Hippocampal formation (tissue), 2 donors: ENCODE measurements around the gene GINM1.

ENCODE experiments used
- DNase-seq, 2 donors: peaks; one replicate each; lab custom pipeline; 2025; lab: John Stamatoyannopoulos, UW

GINM1 gene, protein sequence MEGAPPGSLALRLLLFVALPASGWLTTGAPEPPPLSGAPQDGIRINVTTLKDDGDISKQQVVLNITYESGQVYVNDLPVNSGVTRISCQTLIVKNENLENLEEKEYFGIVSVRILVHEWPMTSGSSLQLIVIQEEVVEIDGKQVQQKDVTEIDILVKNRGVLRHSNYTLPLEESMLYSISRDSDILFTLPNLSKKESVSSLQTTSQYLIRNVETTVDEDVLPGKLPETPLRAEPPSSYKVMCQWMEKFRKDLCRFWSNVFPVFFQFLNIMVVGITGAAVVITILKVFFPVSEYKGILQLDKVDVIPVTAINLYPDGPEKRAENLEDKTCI

DNA sequence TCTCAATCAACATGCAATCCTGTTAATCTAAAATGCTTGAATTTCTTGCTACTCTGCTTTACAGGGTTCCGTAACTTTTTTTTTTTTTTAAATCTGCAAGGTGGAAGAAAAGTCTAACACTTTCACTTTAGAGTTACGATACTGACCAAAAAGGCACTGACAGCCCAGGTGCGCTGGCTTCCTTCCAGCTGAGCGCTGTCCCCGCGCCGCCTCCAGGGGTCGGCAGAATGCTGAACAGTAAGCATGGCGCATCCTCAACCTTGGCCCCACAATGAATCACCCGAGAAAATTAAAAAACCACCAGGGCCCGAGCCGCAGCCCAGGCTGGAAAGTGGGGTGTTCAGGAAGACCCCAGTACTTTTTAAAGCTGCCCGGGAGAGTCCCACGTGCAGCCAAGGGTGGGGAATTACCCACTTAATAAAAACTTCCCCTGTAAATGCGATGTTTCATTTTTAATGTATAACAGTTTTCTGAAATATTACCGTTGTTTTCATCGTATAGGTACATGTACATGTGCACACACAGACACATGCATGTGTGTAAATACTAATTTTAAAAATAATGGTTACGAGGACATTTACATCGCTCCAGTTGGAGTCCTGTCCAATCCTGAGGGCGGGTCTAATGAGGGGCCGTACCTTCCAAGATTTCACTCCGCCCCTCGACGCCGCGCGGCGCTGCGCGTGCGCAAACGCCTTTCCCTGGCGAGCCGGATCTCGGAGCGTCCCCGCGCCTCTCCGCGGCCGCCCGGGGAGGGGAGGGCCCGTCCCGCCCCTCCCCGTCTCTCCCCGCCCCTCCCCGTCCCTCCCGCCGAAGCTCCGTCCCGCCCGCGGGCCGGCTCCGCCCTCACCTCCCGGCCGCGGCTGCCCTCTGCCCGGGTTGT lies at the start of gene GINM1:
Gene GINM1, plus strand, starts transcription at position 849 of the 883 bp plus-strand sequence. CDS start 40 bp downstream, outside the sequence.
- peak; percentile 88 to 93 for DNase-seq

DNA sequence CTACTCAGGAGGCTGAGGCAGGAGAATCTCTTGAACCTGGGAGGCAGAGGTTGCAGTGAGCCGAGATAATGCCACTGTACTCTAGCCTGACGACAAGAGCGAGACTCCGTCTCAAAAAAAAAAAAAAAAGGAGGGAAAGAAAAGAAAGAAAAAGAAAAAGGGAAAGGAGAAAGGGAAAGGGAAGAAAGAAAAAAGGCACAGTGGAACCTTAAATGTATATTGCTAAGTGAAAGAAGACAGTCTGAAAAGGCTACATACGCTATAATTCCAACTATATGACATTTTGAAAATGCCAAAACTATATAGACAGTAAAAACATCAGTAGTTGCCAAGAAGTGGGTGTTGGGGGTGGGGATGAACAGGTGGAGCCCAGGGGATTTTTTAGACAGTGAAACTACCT lies 36.5 kb upstream of the GINM1 start:
- no peak for DNase-seq

DNA sequence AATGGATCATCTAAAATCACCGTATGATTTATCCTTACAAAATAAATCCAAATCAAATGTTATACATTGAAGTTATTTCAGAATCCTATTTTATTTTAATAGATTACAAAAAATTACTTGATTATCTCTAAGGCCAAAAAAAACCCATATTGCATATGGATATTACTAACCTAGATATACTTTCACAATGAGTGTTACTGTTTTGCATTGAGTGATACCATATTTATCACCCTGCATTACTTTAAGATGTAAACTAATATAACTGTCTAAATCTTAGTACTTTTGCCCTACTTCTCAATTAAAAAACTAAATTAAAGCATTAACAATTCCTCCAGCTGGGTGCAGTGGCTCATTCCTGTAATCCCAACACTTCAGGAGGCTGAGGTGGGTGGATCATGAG lies 31.4 kb upstream of the GINM1 start:
- no peak for DNase-seq

DNA sequence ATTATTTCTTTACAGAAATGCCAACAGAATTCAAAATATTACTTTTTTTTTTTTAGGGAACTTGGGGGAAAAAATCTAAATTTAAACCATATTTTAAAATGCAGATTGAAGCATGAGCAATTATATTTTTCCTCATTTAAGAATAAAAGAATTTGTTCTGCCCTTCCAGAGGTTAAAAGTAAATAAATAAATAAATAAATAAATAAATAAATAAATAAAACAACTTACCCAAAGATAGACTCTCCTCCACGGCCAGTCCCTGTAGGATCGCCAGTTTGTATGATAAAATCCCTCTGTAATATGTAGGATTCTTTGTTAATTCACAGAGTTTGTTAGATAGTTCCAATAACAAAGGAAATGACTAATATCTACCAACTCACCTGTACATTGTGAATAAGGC lies 25.0 kb upstream of the GINM1 start:
- no peak for DNase-seq

DNA sequence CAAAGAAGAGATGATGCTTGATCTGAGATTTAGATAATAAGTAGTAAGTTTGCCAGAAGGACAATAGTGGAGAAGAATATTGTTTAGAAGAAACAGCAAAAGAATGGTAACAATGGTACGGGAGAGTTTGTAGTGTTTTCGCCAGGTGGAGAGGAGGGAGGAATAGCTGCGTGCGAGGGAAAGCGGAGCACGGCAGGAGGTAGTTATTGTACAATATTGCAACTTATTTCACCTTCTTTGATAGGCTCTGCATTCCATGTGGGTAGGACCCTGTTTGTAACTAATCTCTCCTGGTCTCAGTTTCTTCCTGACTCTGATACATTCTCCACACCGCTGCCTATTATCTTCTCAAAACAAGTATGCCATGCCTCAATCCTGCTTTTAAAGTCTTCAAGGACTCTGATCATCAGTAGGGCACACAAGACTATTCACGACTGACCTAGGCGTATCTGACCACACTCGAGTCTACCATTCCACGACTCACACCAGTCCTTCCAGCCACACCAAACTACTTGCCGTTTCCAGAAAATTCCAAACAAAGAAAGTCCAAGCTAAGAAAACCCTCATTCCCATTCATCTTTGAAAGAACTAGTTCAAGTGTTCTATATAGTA lies 21.4 kb upstream of the GINM1 start:
- DNase-seq = no peak

DNA sequence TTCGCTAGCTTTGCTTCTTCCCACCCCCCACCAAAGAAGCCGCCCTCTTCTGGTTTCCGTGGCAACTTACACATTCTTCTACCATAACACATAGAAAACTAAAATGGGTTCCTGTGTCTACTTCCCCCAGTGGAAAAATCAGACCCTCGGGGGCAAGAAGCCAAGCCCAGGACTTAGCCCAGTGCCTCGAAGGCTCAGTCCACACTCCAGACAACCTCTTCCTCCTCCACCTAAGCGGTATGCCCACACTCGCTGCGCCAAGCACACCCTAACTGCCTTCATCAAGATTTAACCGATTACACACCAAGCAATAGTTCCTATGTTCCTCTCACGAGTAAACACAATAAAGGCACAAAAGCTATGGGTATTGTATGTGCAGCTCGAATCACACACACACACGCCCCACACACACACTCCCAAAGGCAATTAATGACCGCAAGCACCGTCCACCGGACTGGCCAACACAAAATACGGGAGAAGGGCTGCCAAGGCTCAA lies 20.9 kb upstream of the GINM1 start:
- peak in 1 of 2 donors; percentile 6 for DNase-seq

DNA sequence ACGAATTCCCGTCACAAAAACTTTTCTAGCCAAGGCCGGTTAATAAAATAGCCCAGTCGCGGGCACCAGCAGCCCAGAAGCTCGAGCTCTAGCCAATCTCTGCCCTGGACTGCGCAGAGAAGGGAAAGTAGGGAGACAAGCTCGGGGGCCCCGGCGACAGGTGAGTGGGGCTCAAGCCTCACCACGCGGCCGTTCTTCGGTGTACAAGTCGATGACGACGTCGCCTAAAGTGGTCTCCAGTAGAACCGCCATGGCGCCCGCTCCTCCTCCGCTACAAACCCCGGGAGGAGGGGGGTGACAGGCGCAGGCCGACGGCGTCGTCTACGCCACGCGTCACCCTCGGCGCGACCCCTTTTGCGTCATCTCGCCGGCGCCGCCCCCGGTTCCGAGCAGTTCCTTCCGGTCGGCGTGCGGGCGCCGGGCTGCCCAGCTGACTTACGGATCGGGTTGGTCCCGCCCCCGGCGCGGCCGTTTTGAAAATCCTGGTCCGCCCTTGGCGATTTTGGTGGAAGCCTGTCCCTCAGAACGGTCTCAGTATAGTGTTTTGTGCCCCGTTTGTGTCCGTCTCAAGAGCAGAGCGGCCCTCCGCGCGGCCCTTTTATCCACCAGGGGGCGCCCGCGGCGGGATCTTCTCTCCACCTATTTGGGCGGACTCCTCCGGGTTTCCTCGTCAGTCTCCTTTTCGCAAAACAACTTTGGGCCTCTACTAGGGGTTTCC lies 20.3 kb upstream of the GINM1 start, which contains the start of gene PPIL4:
Gene PPIL4, minus strand, starts transcription at position 290 of the 718 bp plus-strand sequence. Its CDS starts 38 bp downstream, at position 252.
- peak; percentile 89 to 92 for DNase-seq

DNA sequence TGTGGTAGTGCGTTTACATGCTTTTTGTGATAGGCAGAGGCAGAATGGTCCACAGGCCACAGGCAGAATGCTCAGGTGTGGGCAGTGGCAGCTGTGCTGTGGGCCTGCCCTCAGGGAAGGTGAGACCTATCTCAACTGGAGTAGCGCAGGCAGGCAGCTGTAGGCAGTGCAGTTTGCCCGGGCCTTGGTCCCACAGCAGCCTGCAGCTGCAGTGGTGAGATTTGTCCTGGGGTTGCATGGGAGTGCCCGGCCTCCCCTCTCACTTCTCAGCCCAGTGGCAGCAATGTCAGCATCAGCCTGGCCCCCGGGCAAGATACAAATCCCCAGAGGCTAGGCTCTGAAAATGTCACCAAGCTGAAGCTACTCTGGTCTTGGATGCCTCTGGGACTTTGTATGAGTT lies 14.3 kb upstream of the GINM1 start:
- no peak for DNase-seq

DNA sequence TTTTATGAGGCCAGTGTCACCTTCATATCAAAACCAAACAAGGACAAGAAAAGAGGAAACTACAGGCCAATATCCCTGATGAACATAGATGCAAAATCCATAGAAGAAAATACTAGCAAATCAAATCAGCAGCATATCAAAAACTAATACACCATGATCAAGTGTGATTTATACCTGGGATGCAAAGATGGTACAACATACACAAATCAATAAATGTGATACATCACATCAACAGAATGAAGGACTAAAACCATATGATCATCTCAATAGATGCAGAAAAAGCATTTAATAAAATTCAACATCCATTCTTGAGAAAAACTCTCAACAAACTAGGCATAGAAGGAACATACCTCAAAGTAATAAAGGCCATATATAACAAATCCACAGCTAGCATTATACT lies 8.1 kb upstream of the GINM1 start:
- DNase-seq = no peak

DNA sequence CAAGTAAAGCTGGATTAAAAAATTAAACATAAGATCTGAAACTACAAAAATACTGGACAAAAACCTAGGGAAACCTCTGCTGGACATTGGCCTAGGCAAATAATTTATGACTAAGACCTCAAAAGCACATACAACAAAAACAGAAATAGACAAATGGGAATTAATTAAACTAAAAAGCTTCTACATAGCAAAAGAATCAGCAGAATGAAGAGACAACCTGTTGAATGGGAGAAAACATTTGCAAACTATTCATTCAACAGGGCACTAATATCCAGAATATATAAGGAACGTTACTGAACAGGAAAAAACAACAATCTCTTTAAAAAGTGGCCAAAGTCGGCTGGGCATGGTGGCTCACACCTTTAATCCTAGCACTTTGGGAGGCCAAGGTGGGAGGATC lies 6.8 kb upstream of the GINM1 start:
- no peak for DNase-seq

DNA sequence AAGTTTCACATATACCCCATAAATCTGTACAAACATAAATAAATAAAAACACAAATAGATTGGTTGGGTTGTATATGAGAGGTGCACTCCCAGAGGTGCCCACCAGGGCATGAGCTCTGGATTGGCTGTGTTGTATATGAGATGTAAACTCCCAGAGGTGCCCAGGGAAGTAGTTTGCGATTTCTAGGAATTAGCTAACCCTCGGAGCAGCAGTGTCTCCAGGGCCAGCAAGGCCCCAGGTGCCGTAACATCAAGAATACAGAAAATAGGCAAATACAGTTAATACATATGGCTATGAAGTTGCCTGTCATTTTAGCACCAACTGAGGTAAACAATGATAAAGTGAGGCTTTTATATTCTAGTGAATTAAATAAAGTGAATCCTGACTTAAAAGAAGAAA lies 5.4 kb upstream of the GINM1 start:
- DNase-seq = no peak

DNA sequence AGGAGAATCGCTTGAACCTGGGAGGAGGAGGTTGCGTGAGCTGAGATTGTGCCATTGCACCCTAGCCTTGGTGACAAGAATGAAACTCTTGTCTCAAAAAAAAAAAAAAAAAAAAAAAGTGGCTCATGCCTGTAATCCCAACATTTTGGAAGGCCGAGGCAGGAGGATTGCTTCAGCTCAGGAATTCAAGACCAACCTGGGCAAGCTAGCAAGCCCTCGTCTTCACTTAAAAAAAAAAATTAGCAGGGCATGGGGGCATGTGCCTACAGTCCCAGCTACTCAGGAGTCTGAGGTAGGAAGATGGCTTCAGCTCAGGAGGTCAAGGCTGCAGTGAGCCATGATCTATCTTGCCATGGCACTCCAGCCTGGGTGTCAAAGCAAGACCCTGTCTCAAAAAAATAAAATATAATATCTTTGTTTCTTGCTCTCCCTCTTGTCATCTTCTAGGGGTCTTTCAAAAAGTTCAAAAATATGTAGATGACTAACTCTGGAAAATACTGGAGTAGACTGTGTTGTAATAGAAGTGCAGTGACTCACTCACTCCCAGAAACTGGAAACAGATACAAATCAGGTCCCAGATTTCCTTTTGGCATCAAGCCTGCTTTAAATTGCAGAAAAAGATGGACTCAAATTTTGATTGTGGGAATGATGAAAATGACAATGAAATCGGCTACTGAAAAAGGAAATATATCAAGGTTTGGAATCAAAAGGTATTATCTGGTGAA lies 2.8 kb upstream of the GINM1 start:
- DNase-seq = no peak

DNA sequence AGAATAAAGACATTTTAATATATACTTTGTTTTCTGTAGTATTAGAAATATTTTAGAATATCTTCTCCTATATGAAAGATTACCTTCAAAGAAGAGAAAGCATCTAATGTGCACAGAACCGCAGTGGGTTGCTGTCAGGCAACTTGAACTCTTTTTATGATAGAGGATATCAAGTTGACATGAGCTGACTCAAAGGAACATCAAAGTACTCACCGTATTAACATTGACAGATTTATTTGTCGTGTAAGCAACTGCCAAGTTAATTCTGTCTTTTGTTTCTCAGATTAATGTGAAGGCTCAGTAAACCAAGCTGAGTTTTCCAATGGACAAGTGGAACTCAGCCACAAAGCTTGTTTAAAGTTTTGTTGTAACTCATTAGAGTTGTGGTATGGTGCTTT lies 2.2 kb upstream of the GINM1 start:
- no peak for DNase-seq

DNA sequence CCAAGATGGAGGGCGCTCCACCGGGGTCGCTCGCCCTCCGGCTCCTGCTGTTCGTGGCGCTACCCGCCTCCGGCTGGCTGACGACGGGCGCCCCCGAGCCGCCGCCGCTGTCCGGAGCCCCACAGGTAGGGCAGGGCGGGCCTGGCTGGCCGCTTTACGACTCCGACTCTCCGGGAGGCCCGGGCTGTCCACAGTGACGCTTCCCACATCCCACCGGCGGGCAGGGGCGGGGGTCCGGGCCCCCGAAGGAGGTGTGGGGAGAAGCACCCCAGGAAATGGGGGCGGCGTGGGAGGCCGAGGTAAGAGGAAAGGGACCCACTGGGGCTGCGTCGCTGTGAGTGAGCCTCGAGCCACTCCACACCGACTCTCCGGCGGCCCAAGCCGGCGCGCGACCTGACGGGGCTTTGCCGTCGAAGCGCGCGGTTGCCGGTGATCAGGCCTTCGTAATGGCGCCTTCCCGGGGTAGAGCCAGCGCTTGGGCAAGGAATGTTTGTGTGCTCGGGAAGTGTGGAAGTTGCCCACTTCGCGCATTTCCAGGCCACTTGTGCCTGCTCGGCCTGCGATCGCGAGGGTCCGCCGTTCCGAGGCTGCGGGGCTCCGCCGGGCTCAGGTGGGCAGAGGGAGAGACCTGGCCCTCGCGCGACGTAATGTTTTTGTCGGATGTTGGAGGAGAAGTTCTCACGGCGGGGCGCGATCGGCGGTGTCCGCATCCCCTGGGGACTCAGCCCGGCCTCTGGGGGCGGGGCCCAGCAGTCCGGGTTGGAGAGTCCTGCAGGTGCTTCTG lies 427 bp downstream of the GINM1 start:
- peak in 1 of 2 donors; percentile 17 for DNase-seq

DNA sequence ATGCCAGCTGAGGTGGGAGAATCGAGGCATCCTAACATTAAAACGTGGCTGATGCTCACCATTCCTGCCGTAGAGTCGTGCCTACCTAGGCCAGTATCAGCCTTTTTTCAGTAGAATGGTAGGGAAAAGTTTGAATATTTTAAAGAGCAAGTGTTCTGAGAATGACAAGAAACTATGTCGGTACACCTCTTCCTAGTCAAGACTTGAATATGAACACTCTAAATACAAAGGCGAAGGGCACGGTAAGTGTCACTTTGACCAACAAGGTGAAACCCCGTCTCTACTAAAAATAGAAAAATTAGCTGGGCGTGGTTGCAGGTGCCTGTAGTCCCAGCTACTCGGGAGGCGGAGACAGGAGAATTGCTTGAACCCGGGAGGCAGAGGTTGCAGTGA lies 1.0 kb downstream of the GINM1 start:
- no peak for DNase-seq

DNA sequence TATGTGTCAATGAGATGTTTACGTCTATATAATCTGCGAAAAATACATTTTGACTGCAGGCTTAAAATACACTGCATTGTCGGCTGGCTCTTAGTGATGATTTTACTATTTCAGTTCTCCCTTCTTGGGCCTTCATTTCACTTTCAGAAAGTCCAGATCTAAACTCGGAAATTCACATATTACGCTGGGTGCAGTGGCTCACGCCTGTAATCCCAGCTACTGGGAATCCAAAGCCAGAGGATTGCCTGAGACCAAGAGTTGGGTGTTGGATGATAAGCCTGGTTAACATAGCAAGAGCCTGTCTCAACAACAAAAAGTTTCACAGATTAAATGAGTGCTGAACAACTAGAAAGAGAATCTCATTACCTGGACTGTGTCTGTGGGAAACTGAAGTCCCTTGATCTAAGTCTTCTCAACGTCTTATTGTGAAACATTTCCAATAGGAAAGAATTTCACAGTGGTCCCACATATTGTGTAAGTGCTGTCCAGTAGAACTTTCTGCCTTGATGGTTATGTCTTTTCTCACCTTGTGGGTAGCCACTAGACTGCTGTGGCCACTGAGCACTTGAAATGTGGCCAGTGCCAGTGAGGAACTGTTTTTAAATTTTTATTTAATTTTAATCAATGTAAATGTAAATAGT lies 1.9 kb downstream of the GINM1 start:
- no peak for DNase-seq

DNA sequence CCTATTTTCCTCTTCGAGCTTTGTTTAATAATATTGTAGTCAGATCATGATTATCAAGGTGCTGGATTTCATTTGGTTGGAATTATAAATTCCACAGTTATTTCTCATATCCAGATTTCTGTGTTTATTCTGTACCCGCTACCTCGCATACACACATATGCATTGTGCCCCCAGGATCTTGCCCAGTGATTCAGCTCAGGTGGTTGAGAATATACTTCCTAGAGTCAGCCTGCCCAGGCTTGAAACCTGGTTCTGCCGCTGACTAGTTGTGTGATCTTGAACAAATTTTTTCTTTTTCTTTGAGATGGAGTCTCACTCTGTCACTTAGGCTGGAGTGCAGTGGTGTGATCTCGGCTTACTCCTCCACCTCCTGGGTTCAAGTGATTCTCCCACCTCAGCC lies 14.7 kb downstream of the GINM1 start:
- no peak for DNase-seq

DNA sequence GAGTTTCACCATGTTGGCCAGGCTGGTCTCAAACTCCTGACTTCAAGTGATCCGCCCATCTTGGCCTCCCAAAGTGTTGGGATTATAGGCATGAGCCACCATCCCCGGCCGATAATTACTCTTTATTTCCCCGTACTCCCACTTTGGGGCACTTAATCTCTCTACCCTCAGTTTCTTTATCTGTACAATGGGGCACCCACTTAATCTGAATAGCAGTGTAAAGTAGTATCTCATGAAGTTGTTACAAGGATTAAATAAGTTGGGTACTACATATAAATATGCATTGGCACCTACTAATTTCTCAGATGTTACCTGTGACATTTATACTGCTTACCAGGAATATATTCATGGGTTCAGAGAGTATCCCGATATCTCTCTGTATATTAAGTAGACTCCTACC lies 15.2 kb downstream of the GINM1 start:
- no peak for DNase-seq

DNA sequence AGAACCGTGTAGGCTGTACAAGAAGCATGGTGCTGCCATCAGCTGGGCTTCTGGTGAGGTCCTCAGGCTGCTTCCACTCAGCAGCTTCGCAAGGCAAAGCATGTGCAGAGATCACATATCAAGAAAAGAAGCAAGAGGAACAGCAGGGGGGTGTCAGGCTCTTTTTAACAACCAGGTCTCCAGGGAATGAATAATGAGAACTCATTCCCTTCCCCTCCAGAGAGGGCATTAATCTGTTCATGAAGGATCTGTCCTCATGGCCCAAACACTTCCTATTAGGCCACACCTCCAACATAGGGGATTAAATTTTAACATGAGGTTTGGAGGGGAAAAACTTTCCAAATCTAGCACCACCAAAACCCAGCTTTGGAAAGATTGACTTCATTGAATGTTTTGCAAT lies 20.0 kb downstream of the GINM1 start:
- no peak for DNase-seq

DNA sequence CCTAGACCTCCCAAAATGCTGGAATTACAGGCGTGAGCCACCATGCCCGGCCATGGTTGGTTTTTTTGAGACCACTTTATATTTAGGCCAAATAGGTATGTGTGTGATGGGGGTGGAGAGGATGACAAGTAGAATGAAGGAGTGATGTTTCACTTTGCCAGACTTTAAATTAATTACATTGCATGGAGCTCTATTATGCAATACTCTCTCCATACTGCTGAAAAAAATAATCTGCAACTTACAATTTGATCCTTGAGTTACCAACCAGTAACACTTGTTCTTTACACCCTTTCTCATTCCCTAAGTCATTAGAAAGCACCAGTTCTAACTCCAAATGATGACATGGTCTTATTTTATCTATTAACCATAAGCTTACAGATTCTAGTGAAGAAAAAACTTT lies 26.8 kb downstream of the GINM1 start:
- DNase-seq = no peak
